Heart left ventricle (tissue), 16 donors: ENCODE results near the gene NEU3. TPM values are rescaled to one million over a fixed set of nuclear protein-coding genes. Genes with fewer than 3 reads are reported as not detected.
A peak's percentile ranks its signal among the peaks of the same experiment; 100 is the strongest.

Source experiments
- ATAC-seq, 4 donors: fragments of 200-7000 bp; cut with Tn5 transposase; one replicate each; pipeline ENCODE4 v1.9.1; 2020 to 2022; ENCODE audit warnings: moderate library complexity in 4 of 4, mild to moderate bottlenecking in 3 of 4, moderate number of reproducible peaks in 1 of 4
- DNase-seq, 5 donors: peaks; one replicate each; pipeline ENCODE4 v3.0.0-alpha.2; 2020
- H3K27ac ChIP-seq, 12 donors: fragments of 200-600 bp; sonication (generic) in 4 of 12; one replicate each; pipeline versions ENCODE4 v1.5.0 to v1.8.0; 2016 to 2022; ENCODE audit warnings: mild to moderate bottlenecking in 2 of 12
- H3K27me3 ChIP-seq, 9 donors: fragments of 200-600 bp; sonication (generic) in 2 of 9; one replicate each; pipeline versions ENCODE4 v1.5.1 to v1.8.0; 2016 to 2022; ENCODE audit warnings: mild to moderate bottlenecking in 3 of 9
- H3K36me3 ChIP-seq, 9 donors: fragments of 200-600 bp; sonication (generic) in 2 of 9; one replicate each; pipeline versions ENCODE4 v1.5.0 to v1.8.0; 2018 to 2022; ENCODE audit warnings: mild to moderate bottlenecking in 2 of 9
- H3K4me1 ChIP-seq, 12 donors: fragments of 200-600 bp; sonication (generic) in 4 of 12; one replicate each; pipeline versions ENCODE4 v1.5.0 to v1.8.0; 2016 to 2022; ENCODE audit warnings: mild to moderate bottlenecking in 3 of 12
- H3K4me3 ChIP-seq, 12 donors: fragments of 200-600 bp; sonication (generic) in 4 of 12; one replicate each; pipeline versions ENCODE4 v1.5.0 to v1.8.0; 2017 to 2022; ENCODE audit warnings: mild to moderate bottlenecking in 9 of 12, moderate library complexity in 4 of 12
- H3K9me3 ChIP-seq, 12 donors: fragments of 200-600 bp; sonication (generic) in 4 of 12; one replicate each; pipeline versions ENCODE4 v1.5.0 to v1.8.0; 2016 to 2022; ENCODE audit warnings: mild to moderate bottlenecking in 1 of 12
- CTCF ChIP-seq, 12 donors: fragments of 200-600 bp; sonication (generic) in 4 of 12; IDR thresholded peaks; one replicate each; pipeline versions ENCODE4 v1.5.0 to v1.8.0; 2018 to 2022; ENCODE audit warnings: antibody characterized with exemption in 12 of 12, mild to moderate bottlenecking in 5 of 12
- POLR2A ChIP-seq, 2 donors: fragments of 450-650 bp; IDR thresholded peaks; one replicate each; pipeline ENCODE4 v1.6.1; 2017; ENCODE audit warnings: antibody characterized with exemption in 2 of 2, mild to moderate bottlenecking in 2 of 2, moderate library complexity in 2 of 2
- WGBS, 4 donors: extraction: QIAGEN DNeasy Blood & Tissue Kit in 2 of 4; methylation state at CpG; one replicate each; pipeline versions ENCODE4 v1.1.5 to v1.1.7; 2013 to 2018; 5-methylcytosine and 5-hydroxymethylcytosine counted together
- intact Hi-C, 10 donors: fragments of 100-400 bp; cut with DNase I; formaldehyde crosslinking; loops; one replicate each; pipeline versions ENCODE4 v1.11.1 to v1.14.2; 2022
- polyA plus RNA-seq, 2 donors: library from polyadenylated mRNA; stranded (reverse); fragments of 200-250 nt; gene quantifications; one replicate each; pipeline ENCODE4 v1.2.3, GENCODE V29; 2013
- total RNA-seq, 9 donors: library from RNA; depleted of rRNA in 2 of 9; stranded (reverse); fragments of >200 nt in 2 of 9; fragmentation: NEBNext Ultra II Directional in 3 of 9; extraction: Animal tissue kit (Norgen Biotek cat#: 25700) in 3 of 9; gene quantifications; one replicate each; pipeline versions ENCODE4 v1.1.0 to v1.2.4, GENCODE V29; 2016 to 2023
- donor health status: ischemic (EF 13 %, LVEDD 7.1; RV severe dilation, severe dysfunction).
- donor health status: healthy with polysubstance abuse.
- donor health status: DM: no; HTN: yes; CAD: no.
- donor health status: DM: no; HTN: no; CAD: no.
- donor health status: ischemic (EF 25% LVEDD 6.9; RV normal size, moderate dysfunction).
- donor health status: ischemic (EF 25% LVEDD 5.7; RV mildly dilated, moderate dysfunction).
- donor health status: healthy.
- donor health status: DM: yes; HTN: yes; CAD: no.
- donor health status: ischemic (EF 35%, LVEDD 5.7; RV mildly dilated, moderate dysfunction).
- donor health status: nonischemic (EF 11% LVEDD 7.7; RV severe dilation, severe dysfunction).
- donor health status: DM: yes; HTN: yes; CAD: no.
- donor health status: PGD.
- donor health status: ischemic (EF 29% LVEDD 5.4; RV normal size, mild dysfunction).
- donor health status: nonischemic (EF 23%, LVEDD 6.1; RV moderate dilation, normal function).

Gene NEU3
- total and polyA plus RNA-seq, 11 donors = 5.1 to 16.6 (median 7.7) TPM

- WGBS, 4 donors = 90 to 100% (median 96%) methylated on average over 1 of the region's 1 CpG
Observed at GRCh38 chr11:75002516-75002915, 13.8 kb downstream of the NEU3 start.

GRCh38 chr11:75004215-75004614 lies 15.5 kb downstream of the NEU3 start:
- DNase-seq = no peak
- 87 to 92% (median 90%) methylated on average over 1 of the region's 1 CpG for WGBS, 4 donors
- Histone ChIP-seq H3K4me3 (no peak overlapping the region), H3K27ac (no peak overlapping the region), H3K36me3 (peaks cover 0 to 51% (median 34%) of the 10 kb centered on the region in 9 donors), H3K9me3 (no peaks in the 10 kb centered on the region), H3K4me1 (no peaks in the 10 kb centered on the region), H3K27me3 (no peaks in the 10 kb centered on the region)
- intact Hi-C loops = no loop called here
- TF ChIP-seq POLR2A (IDR thresholded peaks at IDR 0.05) (no peak), CTCF (IDR thresholded peaks at IDR 0.05) (no peak)
- ATAC-seq = no peak

More at GRCh38 chr11:75002516-75002915, 13.8 kb downstream of the NEU3 start:
- TF ChIP-seq POLR2A (IDR thresholded peaks at IDR 0.05) (no peak), CTCF (IDR thresholded peaks at IDR 0.05) (no peak)
- DNase-seq (no peak), ATAC-seq (no peak)
- intact Hi-C loops = no loop called here
- Histone ChIP-seq H3K36me3 (peaks cover 0 to 45% (median 24%) of the 10 kb centered on the region in 9 donors), H3K4me1 (no peaks in the 10 kb centered on the region), H3K27ac (no peak overlapping the region), H3K27me3 (no peaks in the 10 kb centered on the region), H3K4me3 (no peak overlapping the region), H3K9me3 (no peaks in the 10 kb centered on the region)

GRCh38 chr11:75011357-75011756 lies 22.6 kb downstream of the NEU3 start:
- H3K4me3 ChIP-seq = no peak overlapping the region
- intact Hi-C loops = no loop called here
- WGBS, 4 donors = 53 to 68% (median 54%) methylated on average over 2 of the region's 2 CpGs
- DNase-seq = no peak
- H3K9me3 ChIP-seq = no peaks in the 10 kb centered on the region
- no peak for TF ChIP-seq CTCF (IDR thresholded peaks at IDR 0.05)
- no peak for TF ChIP-seq POLR2A (IDR thresholded peaks at IDR 0.05)
- no peak for ATAC-seq
- no peaks in the 10 kb centered on the region for H3K27me3 ChIP-seq
- H3K27ac ChIP-seq = peak overlapping the region in 1 of 12 donors; percentile 13
- H3K36me3 ChIP-seq = peaks cover 0 to 44% (median 20%) of the 10 kb centered on the region in 9 donors
- peaks cover 0 to 16% (median 4%) of the 10 kb centered on the region in 12 donors for H3K4me1 ChIP-seq

GRCh38 chr11:75011872-75012271 lies 23.1 kb downstream of the NEU3 start:
- Histone ChIP-seq H3K4me1 (peaks cover 0 to 16% (median 4%) of the 10 kb centered on the region in 12 donors), H3K4me3 (no peak overlapping the region), H3K27me3 (no peaks in the 10 kb centered on the region), H3K27ac (no peak overlapping the region), H3K9me3 (no peaks in the 10 kb centered on the region), H3K36me3 (peaks cover 0 to 38% (median 15%) of the 10 kb centered on the region in 9 donors)
- intact Hi-C loops = no loop called here
- 92 to 97% (median 94%) methylated on average over 6 of the region's 6 CpGs for WGBS, 4 donors
- no peak for ATAC-seq
- no peak for DNase-seq
- no peak for TF ChIP-seq POLR2A (IDR thresholded peaks at IDR 0.05)
- no peak for TF ChIP-seq CTCF (IDR thresholded peaks at IDR 0.05)
